Measurements from ENCODE around the gene SNTB2.

SNTB2 gene

GRCh38 chr16:69321080-69321479 is 134.1 kb downstream of the SNTB2 start:
- no peak for DNase-seq

GRCh38 chr16:69322343-69322742 is 135.4 kb downstream of the SNTB2 start:
- DNase-seq = no peak

GRCh38 chr16:69323415-69323814 is 136.5 kb downstream of the SNTB2 start:
- DNase-seq = no peak

- DNase-seq = no peak
Measured at GRCh38 chr16:69324013-69324531, 137.1 kb downstream of the SNTB2 start.

- DNase-seq = no peak
Measured at GRCh38 chr16:69324585-69325253, 137.8 kb downstream of the SNTB2 start.

GRCh38 chr16:69325784-69326171 is 138.8 kb downstream of the SNTB2 start:
- no peak for DNase-seq

- DNase-seq = no peak
Measured at GRCh38 chr16:69326172-69326873, 139.4 kb downstream of the SNTB2 start.

- no peak for DNase-seq
Measured at GRCh38 chr16:69327585-69328310, 140.8 kb downstream of the SNTB2 start.

- DNase-seq = no peak
Measured at GRCh38 chr16:69328854-69329316, 141.9 kb downstream of the SNTB2 start.

- no peak for DNase-seq
Measured at GRCh38 chr16:69329369-69330285, 142.7 kb downstream of the SNTB2 start.

- peak; percentile 22 for DNase-seq
Measured at GRCh38 chr16:69330286-69331109, 143.5 kb downstream of the SNTB2 start, which contains the start of gene PDF. Gene PDF (minus strand): TSS chr16:69330588. CDS start chr16:69330570, 18 bp downstream.

- DNase-seq = no peak
Measured at GRCh38 chr16:69334696-69335095, 147.7 kb downstream of the SNTB2 start.

GRCh38 chr16:69338557-69339288 is 151.8 kb downstream of the SNTB2 start:
- DNase-seq = no peak

GRCh38 chr16:69339289-69340094 is 152.5 kb downstream of the SNTB2 start, which contains the start of the genes COG8 and NIP7:
Gene COG8 (minus strand): TSS chr16:69339564. CDS start chr16:69339552, 12 bp downstream.
Gene NIP7 (plus strand): TSS chr16:69339772. CDS start chr16:69339830, 58 bp downstream.
- DNase-seq = peak; percentile 90

- DNase-seq = no peak
Measured at GRCh38 chr16:69340095-69340644, 153.2 kb downstream of the SNTB2 start.

GRCh38 chr16:69344171-69344570 is 157.2 kb downstream of the SNTB2 start:
- DNase-seq = no peak

GRCh38 chr16:69345923-69346322 is 159.0 kb downstream of the SNTB2 start:
- DNase-seq = no peak

GRCh38 chr16:69346683-69347082 is 159.7 kb downstream of the SNTB2 start:
- DNase-seq = no peak

- no peak for DNase-seq
Measured at GRCh38 chr16:69348222-69348621, 161.3 kb downstream of the SNTB2 start.
